ENCODE results near the gene AP1B1. TPM values are rescaled to one million over a fixed set of nuclear protein-coding genes. Genes with fewer than 3 reads are reported as not detected.

AP1B1 gene
- total RNA-seq, 1 experiment from 2014 or later, result 77.9 TPM

DNA sequence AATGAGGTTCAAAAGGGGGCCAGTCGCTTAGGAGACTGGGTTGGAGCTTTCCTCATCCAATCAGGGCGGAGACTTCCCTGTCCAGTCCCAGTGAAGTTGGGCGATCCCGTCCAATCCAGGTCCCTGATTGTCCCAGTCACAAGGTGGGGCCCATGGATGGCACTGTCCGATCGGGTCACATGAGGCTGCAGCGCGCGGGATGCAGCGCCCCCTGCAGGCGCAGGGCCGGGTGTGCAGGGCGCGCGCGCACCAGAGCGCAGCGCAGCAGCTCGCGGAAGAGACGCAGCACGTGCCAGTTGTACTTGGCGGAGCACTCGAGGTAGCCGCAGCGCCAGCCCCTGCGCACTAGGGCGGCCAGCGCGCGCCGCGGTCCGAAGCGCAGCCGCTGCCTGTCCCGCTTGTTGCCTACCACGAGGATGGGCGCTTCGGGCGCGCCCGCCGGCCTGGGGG is 75.2 kb downstream of the AP1B1 start:
- CTCF ChIA-PET, result interaction anchor here (0.5 to 3.3 kb wide), 33 partner anchors 9 to 437 kb away, joined by 3 to 52 read pairs (median 4); partner anchors contain the start of genes AP1B1, EWSR1 and RHBDD3
- TF ChIP-seq FOXP1 (CRISPR knock-in tag; IDR thresholded peaks at IDR 0.05; ENCODE audit: borderline replicate concordance) (peak; percentile 99), ZNF138 (CRISPR knock-in tag; conservative IDR thresholded peaks at IDR 0.05) (peak; percentile 98), RELA (CRISPR knock-in tag; IDR thresholded peaks at IDR 0.05; ENCODE audit: borderline replicate concordance) (peak; percentile 99), TP53 (CRISPR knock-in tag; IDR thresholded peaks at IDR 0.05) (peak; percentile 99), CREM (CRISPR knock-in tag; IDR thresholded peaks at IDR 0.05) (peak; percentile 80; the same call in 1 of the 2 replicates), NR1H2 (CRISPR knock-in tag; IDR thresholded peaks at IDR 0.05) (0 out of 2 replicates have a peak, but pooled peaks have one; percentile 23), JAZF1 (CRISPR knock-in tag; IDR thresholded peaks at IDR 0.05) (no peak), IRF2 (CRISPR knock-in tag; IDR thresholded peaks at IDR 0.05; ENCODE audit: borderline replicate concordance, low read depth) (no peak), SMAD3 (CRISPR knock-in tag; IDR thresholded peaks at IDR 0.05; ENCODE audit: borderline replicate concordance) (peak; percentile 98), KAT7 (CRISPR knock-in tag; IDR thresholded peaks at IDR 0.05; ENCODE audit: borderline replicate concordance) (peak; percentile 80; the same call in 1 of the 2 replicates), CBFB (CRISPR knock-in tag; IDR thresholded peaks at IDR 0.05; ENCODE audit: low read depth) (peak; percentile 98), NFYB (CRISPR knock-in tag; conservative IDR thresholded peaks at IDR 0.05; ENCODE audit: low read depth) (peak; percentile 61), MXD4 (CRISPR knock-in tag; IDR thresholded peaks at IDR 0.05; ENCODE audit: borderline replicate concordance) (no peak), RORB (CRISPR knock-in tag; IDR thresholded peaks at IDR 0.05) (no peak), FOXK1 (CRISPR knock-in tag; IDR thresholded peaks at IDR 0.05) (peak; percentile 97), MYBL2 (CRISPR knock-in tag; IDR thresholded peaks at IDR 0.05) (peak; percentile 97), ZNF416 (CRISPR knock-in tag; IDR thresholded peaks at IDR 0.05) (no peak), NFATC4 (CRISPR knock-in tag; IDR thresholded peaks at IDR 0.05) (no peak), HMGA2 (CRISPR knock-in tag; IDR thresholded peaks at IDR 0.05) (no peak), GRHL2 (CRISPR knock-in tag; IDR thresholded peaks at IDR 0.05; ENCODE audit: insufficient replicate concordance, severe bottlenecking) (no peak), NR3C1 (CRISPR knock-in tag; conservative IDR thresholded peaks at IDR 0.05; ENCODE audit: low read depth) (peak; percentile 97)
- TF ChIP-seq, protein P1, sequence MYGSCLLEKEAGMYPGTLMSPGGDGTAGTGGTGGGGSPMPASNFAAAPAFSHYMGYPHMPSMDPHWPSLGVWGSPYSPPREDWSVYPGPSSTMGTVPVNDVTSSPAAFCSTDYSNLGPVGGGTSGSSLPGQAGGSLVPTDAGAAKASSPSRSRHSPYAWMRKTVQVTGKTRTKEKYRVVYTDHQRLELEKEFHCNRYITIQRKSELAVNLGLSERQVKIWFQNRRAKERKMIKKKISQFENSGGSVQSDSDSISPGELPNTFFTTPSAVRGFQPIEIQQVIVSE (CRISPR knock-in tag; IDR thresholded peaks at IDR 0.05; ENCODE audit: borderline replicate concordance), result no peak
- TF ChIP-seq, protein P2, sequence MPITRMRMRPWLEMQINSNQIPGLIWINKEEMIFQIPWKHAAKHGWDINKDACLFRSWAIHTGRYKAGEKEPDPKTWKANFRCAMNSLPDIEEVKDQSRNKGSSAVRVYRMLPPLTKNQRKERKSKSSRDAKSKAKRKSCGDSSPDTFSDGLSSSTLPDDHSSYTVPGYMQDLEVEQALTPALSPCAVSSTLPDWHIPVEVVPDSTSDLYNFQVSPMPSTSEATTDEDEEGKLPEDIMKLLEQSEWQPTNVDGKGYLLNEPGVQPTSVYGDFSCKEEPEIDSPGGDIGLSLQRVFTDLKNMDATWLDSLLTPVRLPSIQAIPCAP (CRISPR knock-in tag; IDR thresholded peaks at IDR 0.05), result peak; percentile 97
- TF ChIP-seq, protein P3, sequence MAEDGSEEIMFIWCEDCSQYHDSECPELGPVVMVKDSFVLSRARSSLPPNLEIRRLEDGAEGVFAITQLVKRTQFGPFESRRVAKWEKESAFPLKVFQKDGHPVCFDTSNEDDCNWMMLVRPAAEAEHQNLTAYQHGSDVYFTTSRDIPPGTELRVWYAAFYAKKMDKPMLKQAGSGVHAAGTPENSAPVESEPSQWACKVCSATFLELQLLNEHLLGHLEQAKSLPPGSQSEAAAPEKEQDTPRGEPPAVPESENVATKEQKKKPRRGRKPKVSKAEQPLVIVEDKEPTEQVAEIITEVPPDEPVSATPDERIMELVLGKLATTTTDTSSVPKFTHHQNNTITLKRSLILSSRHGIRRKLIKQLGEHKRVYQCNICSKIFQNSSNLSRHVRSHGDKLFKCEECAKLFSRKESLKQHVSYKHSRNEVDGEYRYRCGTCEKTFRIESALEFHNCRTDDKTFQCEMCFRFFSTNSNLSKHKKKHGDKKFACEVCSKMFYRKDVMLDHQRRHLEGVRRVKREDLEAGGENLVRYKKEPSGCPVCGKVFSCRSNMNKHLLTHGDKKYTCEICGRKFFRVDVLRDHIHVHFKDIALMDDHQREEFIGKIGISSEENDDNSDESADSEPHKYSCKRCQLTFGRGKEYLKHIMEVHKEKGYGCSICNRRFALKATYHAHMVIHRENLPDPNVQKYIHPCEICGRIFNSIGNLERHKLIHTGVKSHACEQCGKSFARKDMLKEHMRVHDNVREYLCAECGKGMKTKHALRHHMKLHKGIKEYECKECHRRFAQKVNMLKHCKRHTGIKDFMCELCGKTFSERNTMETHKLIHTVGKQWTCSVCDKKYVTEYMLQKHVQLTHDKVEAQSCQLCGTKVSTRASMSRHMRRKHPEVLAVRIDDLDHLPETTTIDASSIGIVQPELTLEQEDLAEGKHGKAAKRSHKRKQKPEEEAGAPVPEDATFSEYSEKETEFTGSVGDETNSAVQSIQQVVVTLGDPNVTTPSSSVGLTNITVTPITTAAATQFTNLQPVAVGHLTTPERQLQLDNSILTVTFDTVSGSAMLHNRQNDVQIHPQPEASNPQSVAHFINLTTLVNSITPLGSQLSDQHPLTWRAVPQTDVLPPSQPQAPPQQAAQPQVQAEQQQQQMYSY (CRISPR knock-in tag; IDR thresholded peaks at IDR 0.05), result peak; percentile 52
- TF ChIP-seq, protein P4, sequence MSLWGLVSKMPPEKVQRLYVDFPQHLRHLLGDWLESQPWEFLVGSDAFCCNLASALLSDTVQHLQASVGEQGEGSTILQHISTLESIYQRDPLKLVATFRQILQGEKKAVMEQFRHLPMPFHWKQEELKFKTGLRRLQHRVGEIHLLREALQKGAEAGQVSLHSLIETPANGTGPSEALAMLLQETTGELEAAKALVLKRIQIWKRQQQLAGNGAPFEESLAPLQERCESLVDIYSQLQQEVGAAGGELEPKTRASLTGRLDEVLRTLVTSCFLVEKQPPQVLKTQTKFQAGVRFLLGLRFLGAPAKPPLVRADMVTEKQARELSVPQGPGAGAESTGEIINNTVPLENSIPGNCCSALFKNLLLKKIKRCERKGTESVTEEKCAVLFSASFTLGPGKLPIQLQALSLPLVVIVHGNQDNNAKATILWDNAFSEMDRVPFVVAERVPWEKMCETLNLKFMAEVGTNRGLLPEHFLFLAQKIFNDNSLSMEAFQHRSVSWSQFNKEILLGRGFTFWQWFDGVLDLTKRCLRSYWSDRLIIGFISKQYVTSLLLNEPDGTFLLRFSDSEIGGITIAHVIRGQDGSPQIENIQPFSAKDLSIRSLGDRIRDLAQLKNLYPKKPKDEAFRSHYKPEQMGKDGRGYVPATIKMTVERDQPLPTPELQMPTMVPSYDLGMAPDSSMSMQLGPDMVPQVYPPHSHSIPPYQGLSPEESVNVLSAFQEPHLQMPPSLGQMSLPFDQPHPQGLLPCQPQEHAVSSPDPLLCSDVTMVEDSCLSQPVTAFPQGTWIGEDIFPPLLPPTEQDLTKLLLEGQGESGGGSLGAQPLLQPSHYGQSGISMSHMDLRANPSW (CRISPR knock-in tag; conservative IDR thresholded peaks at IDR 0.05; ENCODE audit: low read depth), result no peak
- TF ChIP-seq, protein P5, sequence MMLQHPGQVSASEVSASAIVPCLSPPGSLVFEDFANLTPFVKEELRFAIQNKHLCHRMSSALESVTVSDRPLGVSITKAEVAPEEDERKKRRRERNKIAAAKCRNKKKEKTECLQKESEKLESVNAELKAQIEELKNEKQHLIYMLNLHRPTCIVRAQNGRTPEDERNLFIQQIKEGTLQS (CRISPR knock-in tag; conservative IDR thresholded peaks at IDR 0.05), result peak; percentile 85
- TF ChIP-seq, protein P6, sequence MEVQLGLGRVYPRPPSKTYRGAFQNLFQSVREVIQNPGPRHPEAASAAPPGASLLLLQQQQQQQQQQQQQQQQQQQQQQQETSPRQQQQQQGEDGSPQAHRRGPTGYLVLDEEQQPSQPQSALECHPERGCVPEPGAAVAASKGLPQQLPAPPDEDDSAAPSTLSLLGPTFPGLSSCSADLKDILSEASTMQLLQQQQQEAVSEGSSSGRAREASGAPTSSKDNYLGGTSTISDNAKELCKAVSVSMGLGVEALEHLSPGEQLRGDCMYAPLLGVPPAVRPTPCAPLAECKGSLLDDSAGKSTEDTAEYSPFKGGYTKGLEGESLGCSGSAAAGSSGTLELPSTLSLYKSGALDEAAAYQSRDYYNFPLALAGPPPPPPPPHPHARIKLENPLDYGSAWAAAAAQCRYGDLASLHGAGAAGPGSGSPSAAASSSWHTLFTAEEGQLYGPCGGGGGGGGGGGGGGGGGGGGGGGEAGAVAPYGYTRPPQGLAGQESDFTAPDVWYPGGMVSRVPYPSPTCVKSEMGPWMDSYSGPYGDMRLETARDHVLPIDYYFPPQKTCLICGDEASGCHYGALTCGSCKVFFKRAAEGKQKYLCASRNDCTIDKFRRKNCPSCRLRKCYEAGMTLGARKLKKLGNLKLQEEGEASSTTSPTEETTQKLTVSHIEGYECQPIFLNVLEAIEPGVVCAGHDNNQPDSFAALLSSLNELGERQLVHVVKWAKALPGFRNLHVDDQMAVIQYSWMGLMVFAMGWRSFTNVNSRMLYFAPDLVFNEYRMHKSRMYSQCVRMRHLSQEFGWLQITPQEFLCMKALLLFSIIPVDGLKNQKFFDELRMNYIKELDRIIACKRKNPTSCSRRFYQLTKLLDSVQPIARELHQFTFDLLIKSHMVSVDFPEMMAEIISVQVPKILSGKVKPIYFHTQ (CRISPR knock-in tag; IDR thresholded peaks at IDR 0.05), result no peak

More for the DNA sequence above, 75.2 kb downstream of the AP1B1 start:
- Mint-ChIP-seq H3K27me3 (ENCODE audit: low read depth) (peaks cover 55% of the 10 kb centered on the region), H3K4me3 (no peak overlapping the region), H3K9me3 (peaks cover 3% of the 10 kb centered on the region; the same call in 1 of the 2 replicates), H3K27ac (no peak overlapping the region), H3K4me1 (peaks cover 17% of the 10 kb centered on the region), H3K36me3 (peaks cover 6% of the 10 kb centered on the region; the same call in 1 of the 2 replicates)
- POLR2A ChIA-PET, result no interaction called here
- DNase-seq (ENCODE audit: low spot score), result peak; percentile 79
- peak; percentile 73 for ATAC-seq
